ENCODE data around the gene PHF20. TPM values are rescaled to one million over a fixed set of nuclear protein-coding genes. Genes with fewer than 3 reads are reported as not detected.
"Not testable (repeated sequence)": the region's sequence is repeated elsewhere in the genome, so short reads cannot be mapped to it uniquely, and the experiment has no call there.

Gene PHF20
- total RNA-seq, 1 experiment from 2014 or later = 31.1 TPM

GRCh38 chr20:35823937-35824336 lies 52.1 kb downstream of the PHF20 start:
- in situ Hi-C loops (cut with HindIII; ENCODE audit: low pct_unique_long_range_greater_than_20kb, low sequenced_read_pairs) = no loop called here

GRCh38 chr20:35826397-35826998 lies 54.7 kb downstream of the PHF20 start:
- in situ Hi-C loops (cut with HindIII; ENCODE audit: low pct_unique_long_range_greater_than_20kb, low sequenced_read_pairs) = no loop called here

More at GRCh38 chr20:35823937-35824336, 52.1 kb downstream of the PHF20 start:
- DNase-seq (ENCODE audit: low read depth) = no peak

GRCh38 chr20:35828434-35828833 lies 56.6 kb downstream of the PHF20 start:
- in situ Hi-C loops (cut with HindIII; ENCODE audit: low pct_unique_long_range_greater_than_20kb, low sequenced_read_pairs) = no loop called here
- no peak for DNase-seq (ENCODE audit: low read depth)

More at GRCh38 chr20:35826397-35826998, 54.7 kb downstream of the PHF20 start:
- DNase-seq (ENCODE audit: low read depth) = no peak

GRCh38 chr20:35828916-35829315 lies 57.1 kb downstream of the PHF20 start:
- DNase-seq (ENCODE audit: low read depth) = no peak
- in situ Hi-C loops (cut with HindIII; ENCODE audit: low pct_unique_long_range_greater_than_20kb, low sequenced_read_pairs) = no loop called here

- DNase-seq (ENCODE audit: low read depth) = no peak
- in situ Hi-C loops (cut with HindIII; ENCODE audit: low pct_unique_long_range_greater_than_20kb, low sequenced_read_pairs) = no loop called here
Observed at GRCh38 chr20:35830264-35830663, 58.4 kb downstream of the PHF20 start.

- in situ Hi-C loops (cut with HindIII; ENCODE audit: low pct_unique_long_range_greater_than_20kb, low sequenced_read_pairs) = no loop called here
- DNase-seq (ENCODE audit: low read depth) = no peak
Observed at GRCh38 chr20:35831029-35831428, 59.2 kb downstream of the PHF20 start.

- in situ Hi-C loops (cut with HindIII; ENCODE audit: low pct_unique_long_range_greater_than_20kb, low sequenced_read_pairs) = no loop called here
- DNase-seq (ENCODE audit: low read depth) = no peak
Observed at GRCh38 chr20:35831971-35832370, 60.2 kb downstream of the PHF20 start.

- no peak for DNase-seq (ENCODE audit: low read depth)
- in situ Hi-C loops (cut with HindIII; ENCODE audit: low pct_unique_long_range_greater_than_20kb, low sequenced_read_pairs) = no loop called here
Observed at GRCh38 chr20:35833241-35833640, 61.4 kb downstream of the PHF20 start.

- no peak for DNase-seq (ENCODE audit: low read depth)
- in situ Hi-C loops (cut with HindIII; ENCODE audit: low pct_unique_long_range_greater_than_20kb, low sequenced_read_pairs) = no loop called here
Observed at GRCh38 chr20:35837577-35838195, 65.9 kb downstream of the PHF20 start.

- in situ Hi-C loops (cut with HindIII; ENCODE audit: low pct_unique_long_range_greater_than_20kb, low sequenced_read_pairs) = no loop called here
Observed at GRCh38 chr20:35838205-35838604, 66.4 kb downstream of the PHF20 start.

GRCh38 chr20:35839904-35840303 lies 68.1 kb downstream of the PHF20 start:
- in situ Hi-C loops (cut with HindIII; ENCODE audit: low pct_unique_long_range_greater_than_20kb, low sequenced_read_pairs) = no loop called here

More at GRCh38 chr20:35838205-35838604, 66.4 kb downstream of the PHF20 start:
- DNase-seq (ENCODE audit: low read depth) = no peak

GRCh38 chr20:35840421-35840820 lies 68.6 kb downstream of the PHF20 start:
- in situ Hi-C loops (cut with HindIII; ENCODE audit: low pct_unique_long_range_greater_than_20kb, low sequenced_read_pairs) = no loop called here
- DNase-seq (ENCODE audit: low read depth) = no peak

More at GRCh38 chr20:35839904-35840303, 68.1 kb downstream of the PHF20 start:
- DNase-seq (ENCODE audit: low read depth) = no peak

GRCh38 chr20:35842361-35842760 lies 70.5 kb downstream of the PHF20 start:
- in situ Hi-C loops (cut with HindIII; ENCODE audit: low pct_unique_long_range_greater_than_20kb, low sequenced_read_pairs) = no loop called here
- no peak for DNase-seq (ENCODE audit: low read depth)

GRCh38 chr20:35843894-35844293 lies 72.1 kb downstream of the PHF20 start:
- in situ Hi-C loops (cut with HindIII; ENCODE audit: low pct_unique_long_range_greater_than_20kb, low sequenced_read_pairs); DNase-seq (ENCODE audit: low read depth): not testable (repeated sequence)

- in situ Hi-C loops (cut with HindIII; ENCODE audit: low pct_unique_long_range_greater_than_20kb, low sequenced_read_pairs) = no loop called here
- DNase-seq (ENCODE audit: low read depth) = peak; percentile 23
Observed at GRCh38 chr20:35845561-35845960, 73.7 kb downstream of the PHF20 start.

GRCh38 chr20:35849706-35850105 lies 77.9 kb downstream of the PHF20 start:
- in situ Hi-C loops (cut with HindIII; ENCODE audit: low pct_unique_long_range_greater_than_20kb, low sequenced_read_pairs) = no loop called here
- DNase-seq (ENCODE audit: low read depth) = no peak

- in situ Hi-C loops (cut with HindIII; ENCODE audit: low pct_unique_long_range_greater_than_20kb, low sequenced_read_pairs) = not testable (repeated sequence)
Observed at GRCh38 chr20:35851659-35852058, 79.8 kb downstream of the PHF20 start.

GRCh38 chr20:35854713-35855348 lies 83.0 kb downstream of the PHF20 start:
- in situ Hi-C loops (cut with HindIII; ENCODE audit: low pct_unique_long_range_greater_than_20kb, low sequenced_read_pairs) = no loop called here
- no peak for DNase-seq (ENCODE audit: low read depth)

More at GRCh38 chr20:35851659-35852058, 79.8 kb downstream of the PHF20 start:
- not testable (repeated sequence) for DNase-seq (ENCODE audit: low read depth)

GRCh38 chr20:35855641-35856040 lies 83.8 kb downstream of the PHF20 start:
- DNase-seq (ENCODE audit: low read depth); in situ Hi-C loops (cut with HindIII; ENCODE audit: low pct_unique_long_range_greater_than_20kb, low sequenced_read_pairs): not testable (repeated sequence)
